GM21360 (cell line): ENCODE results near the gene KRT3.
"Not testable (repeated sequence)": the region's sequence is repeated elsewhere in the genome, so short reads cannot be mapped to it uniquely, and the experiment has no call there.

Experiments
- ATAC-seq: cut with Tn5 transposase; IDR thresholded peaks from one replicate; pipeline ENCODE4 v1.9.1; 2021; ENCODE audit warnings: mild to moderate bottlenecking, moderate library complexity; ENCODE audit not compliant: unreplicated experiment

Gene KRT3

DNA sequence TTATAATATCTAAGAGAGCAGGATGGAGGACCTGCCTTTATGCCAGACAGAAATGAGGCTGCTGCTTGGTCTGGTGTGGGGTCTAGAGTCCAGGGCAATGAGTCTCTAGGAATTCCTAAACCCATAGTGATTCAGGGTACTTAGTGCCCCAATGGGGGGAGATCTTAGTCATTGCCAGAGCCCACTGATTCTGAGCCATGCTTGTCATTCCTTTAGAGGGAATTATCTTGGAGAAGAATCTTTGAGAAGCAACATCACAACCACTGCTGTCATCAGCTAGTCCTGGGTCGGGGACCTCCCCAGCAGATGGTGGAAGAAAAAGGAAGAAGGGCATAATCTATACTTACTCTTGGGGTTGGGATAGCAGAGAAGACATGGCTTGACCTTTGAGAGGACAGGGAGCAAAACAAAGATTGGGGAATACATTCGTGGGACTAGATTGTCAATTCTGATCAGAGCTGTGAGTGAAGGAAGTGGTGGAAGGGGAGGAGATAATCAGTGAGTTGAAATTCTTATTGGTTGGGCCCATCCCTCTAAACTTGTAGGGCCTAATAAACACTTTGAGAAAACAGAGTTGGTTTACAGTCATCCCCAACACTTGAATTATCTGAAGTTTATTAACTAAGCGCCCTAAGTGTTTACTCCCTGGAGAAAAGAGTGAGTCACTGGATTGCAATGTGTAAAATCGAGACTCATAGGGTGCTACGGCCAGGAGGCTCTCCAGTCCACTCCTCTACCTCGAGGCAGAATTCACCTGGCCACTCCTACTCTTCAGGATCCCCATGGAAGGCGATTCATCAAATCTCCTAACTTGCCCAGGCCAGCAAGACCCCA is 3.0 kb upstream of the KRT3 start:
- no peak for ATAC-seq

DNA sequence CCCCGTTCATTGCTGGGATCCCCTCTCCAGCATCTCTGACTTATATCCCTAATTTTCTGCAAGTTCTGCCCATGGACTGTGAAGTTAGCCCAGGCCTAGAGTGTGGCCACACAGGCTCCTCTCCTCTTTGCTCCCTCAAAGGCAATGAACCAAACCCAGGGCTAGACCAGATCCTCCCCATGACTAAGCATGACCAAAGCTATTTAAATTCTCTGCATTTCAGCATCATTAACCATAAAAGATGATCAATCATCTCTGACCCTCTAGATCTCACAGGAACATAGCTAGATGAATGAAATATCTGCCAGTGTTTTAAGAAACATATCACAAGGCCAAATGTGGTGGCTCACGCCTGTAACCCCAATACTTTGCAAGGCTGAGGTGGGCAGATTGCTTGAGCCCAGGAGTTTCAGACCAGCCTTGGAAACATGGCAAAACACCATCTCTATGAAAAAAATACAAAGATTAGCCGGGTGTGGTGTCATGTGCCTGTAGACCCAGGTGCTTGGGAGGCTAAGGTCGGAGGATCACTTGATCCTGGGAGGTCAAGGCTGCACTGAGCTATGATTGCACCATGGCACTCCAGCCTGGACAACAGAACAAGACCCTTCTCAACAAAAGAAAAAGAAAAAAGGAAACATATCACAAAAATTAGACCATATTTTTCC is 2.2 kb upstream of the KRT3 start:
- no peak for ATAC-seq

DNA sequence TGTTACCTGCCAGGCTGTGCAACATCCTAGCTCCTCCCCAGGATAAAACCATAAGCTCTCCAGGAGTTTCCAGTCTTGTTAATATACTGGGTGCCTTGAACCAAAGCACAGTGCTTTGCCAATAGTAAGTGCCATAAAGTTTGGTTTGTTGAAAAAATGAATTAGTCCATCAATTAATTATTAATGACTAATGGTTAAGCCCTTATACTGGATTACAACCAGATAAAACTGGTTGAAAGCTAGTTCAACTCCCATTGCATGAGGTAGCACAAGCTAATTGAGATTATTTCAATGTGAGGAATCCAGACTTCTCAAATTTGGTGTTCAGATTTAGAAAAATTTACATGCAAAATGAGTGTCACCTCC is 1.6 kb upstream of the KRT3 start:
- ATAC-seq, result no peak

DNA sequence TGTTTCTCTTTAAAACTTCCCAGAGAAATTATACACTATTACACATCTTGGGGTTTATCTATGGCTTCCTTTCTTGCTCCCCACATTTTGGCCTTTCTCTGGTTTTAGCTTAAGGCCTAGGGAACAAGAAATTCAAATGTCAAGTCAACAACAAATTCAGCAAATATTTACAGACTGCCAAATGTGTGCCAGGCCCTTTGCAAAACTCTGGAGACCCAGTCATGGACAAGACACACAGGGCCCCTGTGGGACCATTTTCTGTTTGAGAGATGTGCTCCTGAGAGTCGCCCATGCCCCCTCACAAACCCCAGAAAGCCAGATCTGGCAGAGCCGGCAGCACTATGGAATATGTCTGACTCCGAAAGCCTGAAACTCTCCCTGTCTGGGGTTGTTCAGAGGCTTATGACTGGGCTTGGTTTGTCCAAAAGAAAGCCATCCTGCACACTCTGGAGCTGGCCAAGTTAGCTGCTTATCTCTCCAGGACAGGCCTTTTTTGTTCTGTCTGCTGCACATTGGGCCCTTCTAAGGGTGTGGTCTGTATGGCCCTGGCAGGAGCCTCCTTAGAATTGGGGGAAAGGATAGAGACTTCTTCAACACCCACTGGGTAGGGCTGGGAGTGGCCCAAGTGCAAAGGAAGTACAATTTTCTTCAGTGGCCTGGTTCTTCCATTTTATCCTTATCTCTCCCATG is 1.1 kb upstream of the KRT3 start:
- no peak for ATAC-seq

DNA sequence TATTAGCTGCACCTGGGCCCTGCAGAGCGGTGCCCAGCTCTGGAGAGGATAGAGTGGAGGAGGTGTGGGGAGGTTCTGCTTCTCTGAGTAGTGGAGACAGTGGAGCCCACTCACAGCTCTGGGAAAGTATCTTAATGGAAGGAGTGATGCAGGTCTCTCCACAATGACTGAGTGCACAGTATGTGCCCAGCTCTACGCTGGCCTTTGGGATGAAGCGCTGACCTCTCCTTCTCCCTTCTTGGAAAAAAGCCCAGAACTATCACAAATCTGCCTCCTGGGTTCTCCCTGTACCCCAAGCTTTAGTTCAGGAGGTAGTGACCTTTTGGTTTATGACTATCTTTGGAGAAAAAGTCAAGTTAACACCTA is 495 bp upstream of the KRT3 start:
- no peak for ATAC-seq

DNA sequence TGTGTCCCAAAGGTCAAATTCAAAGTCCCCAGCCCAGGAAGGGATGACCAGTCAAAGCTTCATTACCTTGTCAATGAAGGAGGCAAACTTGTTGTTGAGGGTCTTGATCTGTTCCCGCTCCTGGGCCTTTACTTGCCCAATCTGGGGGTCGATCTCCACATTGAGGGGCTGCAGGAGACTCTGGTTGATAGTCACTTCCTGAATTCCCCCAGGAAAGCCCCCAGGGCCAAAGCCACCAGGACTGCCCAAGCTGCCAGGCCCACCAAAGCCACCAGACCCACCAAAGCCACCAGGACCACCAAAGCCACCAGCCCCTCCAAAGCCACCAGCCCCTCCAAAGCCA is 614 bp downstream of the KRT3 start:
- ATAC-seq, result not testable (repeated sequence)

DNA sequence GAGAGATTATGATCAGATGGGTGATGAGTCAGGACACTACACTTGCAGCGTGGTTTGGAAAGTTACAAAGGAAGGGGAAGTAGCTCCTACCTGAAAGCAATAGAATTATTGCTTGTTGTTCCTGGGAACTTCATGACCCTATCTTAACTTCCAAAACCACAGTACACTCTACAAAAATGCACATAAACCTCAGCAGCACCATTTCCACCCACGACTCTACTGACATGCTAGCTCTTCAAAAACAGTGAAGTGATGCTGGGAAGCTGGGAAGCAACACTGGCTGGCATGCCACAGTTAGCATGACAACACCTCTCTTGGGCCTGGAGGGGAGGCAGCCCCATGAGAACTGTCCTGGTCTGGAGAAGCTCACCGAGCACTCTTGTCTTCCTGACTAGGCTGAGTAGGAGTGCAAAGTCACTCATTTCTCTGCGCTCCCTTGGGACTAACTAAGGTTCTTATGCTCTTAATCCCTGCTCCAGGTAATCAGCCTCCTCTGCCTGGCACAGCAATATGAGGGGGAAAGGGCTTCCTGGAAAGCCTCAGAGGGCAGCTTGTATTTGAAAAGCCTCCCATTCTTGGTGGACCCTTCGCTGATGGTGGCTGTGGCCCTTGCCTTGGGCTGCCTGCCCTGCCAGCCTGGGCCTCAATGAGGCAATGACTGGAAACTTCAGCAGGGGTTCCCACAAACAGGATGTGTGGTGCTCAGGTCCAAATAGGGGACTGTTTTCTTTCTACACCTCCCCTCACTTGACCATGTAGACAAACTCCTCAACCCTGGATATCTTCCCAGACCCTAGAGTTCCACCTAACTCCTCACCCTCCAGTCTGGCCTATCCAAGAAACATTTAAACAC is 1.2 kb downstream of the KRT3 start:
- ATAC-seq, result no peak

DNA sequence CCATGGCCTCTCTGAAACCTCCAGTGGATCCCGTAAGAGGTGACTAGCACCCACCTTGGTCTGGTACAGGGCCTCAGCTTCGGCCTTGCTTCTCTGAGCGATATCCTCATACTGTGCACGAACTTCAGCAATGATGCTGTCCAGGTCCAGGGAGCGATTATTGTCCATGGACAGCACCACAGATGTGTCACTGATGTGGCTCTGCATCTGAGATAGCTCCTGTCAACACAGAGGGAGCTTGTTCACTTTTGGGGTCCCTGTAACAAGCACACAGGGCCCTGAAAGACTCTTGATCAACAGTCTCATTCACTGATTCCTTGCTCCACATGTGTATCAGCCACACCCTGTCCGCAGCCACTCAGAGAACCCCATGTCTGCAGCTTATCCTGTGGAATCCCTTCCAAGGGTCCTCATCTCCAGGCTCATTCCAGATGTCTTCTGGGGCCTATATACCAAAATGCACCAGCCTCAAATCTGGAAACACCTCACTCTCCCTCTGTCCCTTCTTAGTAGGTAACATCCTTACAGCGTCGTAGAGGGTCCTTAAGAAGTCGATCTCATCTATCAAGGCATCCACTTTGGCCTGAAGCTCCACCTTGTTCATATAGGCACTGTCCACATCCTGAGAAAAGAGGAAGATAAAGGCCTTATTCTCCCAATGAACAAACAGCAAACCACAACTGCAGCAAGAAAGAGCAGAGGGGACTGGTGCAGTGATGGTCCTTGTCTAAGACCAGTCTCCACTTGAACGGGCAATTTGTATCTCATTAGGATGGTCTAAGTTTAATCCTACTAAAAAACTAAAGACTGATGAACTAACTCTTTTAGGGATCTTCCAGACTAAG is 3.5 kb downstream of the KRT3 start:
- no peak for ATAC-seq

DNA sequence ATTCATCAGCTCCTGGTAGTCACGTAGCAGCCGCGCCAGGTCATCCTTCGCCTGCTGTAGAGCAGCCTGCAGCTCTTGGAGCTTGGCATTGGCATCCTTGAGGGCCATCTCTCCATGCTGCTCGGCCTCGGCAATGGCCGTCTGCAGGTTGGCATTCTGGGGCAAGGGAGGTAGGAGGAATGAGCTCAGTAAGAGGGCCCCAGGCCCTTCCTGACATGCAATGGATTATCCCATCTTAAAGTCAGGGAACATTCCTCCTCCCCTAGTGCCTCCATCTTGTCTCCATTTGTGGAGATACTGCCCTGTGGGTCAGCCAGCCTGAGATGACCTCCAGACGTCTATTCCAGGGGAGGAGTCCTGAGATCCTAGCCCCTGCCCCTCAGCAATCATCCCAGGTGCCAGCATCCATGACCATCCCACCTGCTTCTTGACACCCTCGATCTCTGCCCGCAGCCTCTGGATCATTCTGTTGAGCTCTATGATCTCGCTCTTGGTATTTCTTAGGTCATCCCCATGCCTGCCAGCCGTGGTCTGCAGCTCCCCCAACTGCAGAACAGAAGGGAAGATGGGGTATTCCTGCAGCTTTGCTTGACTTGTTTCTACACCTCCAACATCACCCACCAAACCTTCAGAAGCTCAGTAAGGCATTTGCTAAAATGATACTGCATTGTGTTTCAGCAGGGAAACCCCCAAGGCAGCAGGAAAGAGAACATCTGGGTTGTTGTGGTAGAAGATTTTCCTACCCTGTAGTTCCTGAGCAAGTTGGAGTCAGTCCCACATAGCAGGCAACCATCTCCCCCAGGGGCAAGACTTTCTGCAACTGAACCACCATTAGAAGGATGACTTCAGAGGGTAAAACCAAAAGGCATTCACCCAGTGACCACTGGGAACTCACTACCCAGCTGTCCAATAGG is 4.4 kb downstream of the KRT3 start:
- no peak for ATAC-seq

DNA sequence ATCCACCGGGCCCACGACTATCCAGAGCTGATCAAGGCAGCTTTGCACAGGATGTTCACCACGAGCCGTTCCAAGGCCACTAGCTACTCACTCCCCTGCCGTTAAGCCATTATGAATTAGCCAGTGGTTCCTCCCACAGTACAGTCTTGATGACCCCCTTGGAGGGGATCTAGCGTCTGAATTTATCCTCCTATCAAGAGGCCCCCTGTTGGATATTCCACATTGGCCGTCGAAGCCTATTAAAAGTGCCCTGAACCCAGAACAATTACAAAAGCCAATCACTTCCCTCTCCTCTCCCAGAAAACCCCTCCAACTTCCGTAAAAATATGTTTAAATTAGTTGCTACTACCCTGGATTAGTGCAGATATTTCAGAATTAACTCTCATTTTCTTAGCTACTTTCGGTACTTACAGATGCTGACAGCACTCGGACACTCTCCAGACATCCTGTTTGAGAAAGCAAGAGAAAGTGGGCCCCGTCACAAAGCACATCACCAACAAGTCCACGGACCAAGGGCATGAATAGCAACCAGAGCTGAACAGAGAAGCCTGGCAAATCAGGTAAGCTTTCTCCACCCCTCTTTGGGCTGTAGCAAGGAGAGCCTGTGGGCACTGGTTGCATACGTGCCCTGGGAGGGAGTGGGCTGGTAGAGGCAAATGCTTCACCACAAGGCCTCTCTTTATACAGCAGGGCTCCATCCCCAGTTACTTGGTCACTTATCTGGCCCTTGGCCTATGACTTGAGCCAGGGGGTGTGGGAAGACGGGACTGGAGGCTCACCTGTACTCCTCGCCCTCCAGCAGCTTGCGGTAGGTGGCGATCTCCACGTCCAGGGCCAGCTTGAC is 5.3 kb downstream of the KRT3 start:
- ATAC-seq, result no peak

DNA sequence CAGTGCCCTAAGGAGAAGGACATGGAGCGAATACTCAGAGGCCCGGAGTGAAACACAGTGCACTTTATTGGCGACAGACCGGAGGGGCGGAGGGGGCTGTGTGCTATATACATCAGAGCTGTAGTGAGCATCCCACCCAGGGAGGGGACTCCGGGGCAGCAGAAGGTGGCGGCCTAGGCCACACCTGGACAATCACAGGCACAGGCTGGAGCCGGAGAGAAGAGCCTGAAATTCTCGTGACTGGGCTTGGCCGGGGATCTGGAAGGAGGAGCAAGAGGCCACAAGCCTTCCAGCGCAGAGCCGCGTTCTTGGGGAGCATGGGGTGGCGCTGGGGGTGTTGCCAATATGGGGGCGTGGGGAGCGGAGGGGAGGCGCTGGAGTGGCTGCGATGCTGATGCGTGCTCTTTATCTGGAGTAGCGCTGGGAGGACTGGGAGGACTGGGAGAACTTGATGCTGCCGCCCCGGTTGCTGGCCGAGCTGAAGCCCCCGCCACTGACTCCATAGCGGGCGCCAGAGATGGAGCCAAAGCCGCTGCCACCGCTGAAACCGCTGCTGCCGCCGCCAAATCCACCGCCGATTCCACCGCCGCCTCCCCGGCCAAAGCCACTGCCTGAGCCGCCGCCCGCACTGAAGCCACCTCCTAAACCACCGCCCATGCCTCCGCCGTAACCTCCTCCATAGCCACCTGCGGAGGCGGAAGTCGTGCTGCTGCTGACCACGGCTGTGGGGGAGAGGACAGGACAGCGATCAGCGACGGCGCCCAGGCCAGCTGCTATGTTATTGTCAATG is 6.1 kb downstream of the KRT3 start:
- ATAC-seq, result no peak

DNA sequence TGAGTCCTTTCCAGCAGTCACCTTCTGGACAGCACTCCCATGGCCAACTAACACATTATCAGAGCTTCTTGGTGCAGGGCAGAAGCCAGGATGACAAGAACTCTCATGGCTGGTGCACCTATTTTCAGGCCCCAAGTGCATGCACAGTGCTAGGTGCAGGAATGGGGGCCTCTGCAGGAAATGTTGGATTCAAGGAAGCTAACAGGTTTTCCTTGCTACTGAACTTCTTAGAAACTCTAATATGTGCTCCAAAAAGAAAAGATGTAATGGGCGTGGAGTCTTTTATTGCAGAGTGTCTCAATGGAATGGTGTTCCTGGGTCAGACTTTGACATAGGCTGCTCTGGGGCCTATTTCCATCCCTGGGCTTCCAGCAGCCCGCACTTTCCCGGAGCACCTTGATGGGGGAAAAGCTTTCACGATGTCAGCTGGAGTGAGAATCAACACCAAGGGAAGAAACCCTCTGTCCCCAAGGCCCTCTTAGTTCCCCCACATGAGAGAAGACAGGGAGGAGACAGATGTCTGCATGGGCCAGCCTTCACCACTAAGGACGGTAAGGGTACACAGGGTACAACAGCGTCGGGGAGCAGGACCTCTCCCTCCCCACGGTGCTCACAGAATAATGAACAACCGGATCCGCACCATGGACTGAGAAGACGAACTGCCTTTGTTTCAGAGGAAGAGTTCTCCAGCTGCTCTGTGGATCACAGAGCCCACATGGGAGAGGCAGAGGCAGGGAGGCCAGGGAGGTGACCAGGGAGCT is 6.9 kb downstream of the KRT3 start:
- ATAC-seq, result no peak

DNA sequence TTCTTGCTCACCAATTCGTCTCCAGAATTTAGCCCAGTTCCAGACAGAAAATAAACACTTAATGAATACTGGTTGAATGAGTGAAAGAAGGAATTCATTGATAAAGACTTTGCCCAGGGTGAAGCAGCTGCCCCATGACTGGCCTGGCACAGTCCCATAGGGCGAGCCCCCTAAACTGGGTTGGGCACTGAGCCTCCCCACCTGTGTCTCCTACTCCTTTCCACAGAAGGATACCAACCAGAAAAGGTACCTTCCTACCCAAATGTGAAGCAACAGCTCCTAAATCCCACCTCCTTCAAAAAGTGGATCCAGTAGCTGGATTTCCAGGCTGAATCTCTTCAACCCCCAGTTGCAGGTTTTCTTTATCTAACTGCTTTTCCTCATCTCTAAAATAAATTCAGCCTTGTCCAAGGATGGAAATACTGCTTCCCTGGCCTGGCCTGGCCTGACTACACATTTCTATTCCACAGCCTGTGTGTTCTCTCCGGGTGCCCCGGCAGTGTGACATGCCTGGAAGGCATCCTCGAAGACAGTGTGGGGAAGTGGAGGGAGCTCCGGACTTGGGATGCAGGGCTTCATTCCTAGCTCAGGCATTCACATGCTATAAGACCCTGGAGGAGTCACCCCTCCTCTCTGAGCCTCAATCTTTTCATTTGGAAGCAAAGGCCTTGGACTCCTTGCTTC is 7.6 kb downstream of the KRT3 start:
- no peak for ATAC-seq

DNA sequence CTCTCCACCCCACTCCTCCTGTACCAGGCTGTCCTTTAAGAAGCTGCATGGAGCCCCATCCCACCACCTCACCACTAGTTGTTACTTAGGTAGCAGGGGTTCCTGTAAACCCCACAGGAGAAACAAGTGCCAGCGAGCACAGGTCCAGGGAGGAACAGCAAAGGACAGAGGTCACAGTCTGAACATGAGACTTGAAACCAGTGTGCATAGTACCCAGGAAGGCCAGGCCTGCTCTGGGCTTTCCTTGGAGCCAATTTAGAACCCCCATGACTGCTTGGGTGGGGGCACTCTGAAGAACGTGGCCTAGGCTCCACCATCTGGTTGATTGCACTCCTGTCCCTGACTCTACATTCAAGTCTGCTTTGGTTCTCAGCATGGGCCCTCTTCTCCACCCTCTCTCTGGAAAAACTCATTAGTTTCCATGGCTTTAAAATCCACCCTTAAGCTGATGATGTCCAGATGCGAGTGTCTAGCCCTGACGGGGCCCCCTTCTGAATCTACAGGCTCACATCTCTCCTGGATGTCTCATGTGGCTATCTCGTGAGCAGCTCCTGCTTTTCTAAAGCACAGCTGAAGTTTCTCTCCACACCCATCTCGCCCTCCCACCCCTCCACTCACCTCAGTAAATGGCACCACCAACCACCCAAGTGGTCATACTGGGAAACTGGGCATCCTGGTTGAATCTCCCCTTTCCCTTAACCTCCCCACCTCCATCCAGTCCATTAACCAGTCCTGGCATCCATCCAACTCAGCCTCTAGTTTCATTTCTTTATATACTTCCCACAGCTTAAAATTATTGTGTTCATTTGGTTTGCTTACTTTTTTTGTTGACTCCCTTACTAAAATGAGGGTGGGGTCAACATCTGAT is 8.4 kb downstream of the KRT3 start:
- ATAC-seq, result no peak

DNA sequence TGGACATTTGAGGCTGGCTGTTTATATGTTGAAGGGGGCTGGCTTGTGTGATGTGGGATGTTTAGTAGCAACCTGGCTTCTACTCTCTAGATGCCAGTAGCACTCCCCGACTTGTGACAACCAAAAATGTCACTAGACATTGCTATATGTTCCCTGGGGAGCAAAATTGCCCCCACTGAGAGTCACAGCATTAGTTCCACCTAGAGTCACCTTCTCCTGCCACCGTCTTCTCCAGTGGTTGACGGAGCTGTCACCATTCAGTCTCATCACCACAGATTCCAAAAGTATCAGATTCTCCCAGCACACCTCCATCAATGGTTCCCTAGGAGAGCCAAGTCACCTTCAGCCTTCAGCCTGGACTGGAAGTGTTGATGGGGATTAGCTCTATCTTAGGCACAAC is 11.0 kb downstream of the KRT3 start:
- no peak for ATAC-seq
